Endometrial microvascular endothelial cells (primary cell): ENCODE data around the gene TMTC3. TPM values are rescaled to one million over a fixed set of nuclear protein-coding genes. Genes with fewer than 3 reads are reported as not detected.

ENCODE experiments used
- in situ Hi-C: cut with HindIII; loops from 2 replicates; pipeline ENCODE4 v1.10.0; 2017; ENCODE audit warnings: low sequenced_read_pairs, low pct_unique_long_range_greater_than_20kb; ENCODE audit errors: inconsistent ontology term
- total RNA-seq: library from RNA; depleted of rRNA; stranded (reverse); fragments of >200 nt; gene quantifications from one replicate; pipeline ENCODE4 v1.2.3, GENCODE V29; 2015; ENCODE audit errors: inconsistent ontology term

The TMTC3 gene
- total RNA-seq, 1 donor from 2014 or later: 67.6 TPM

GRCh38 chr12:88153959-88154358, 11.9 kb downstream of the TMTC3 start:
- in situ Hi-C loops: no loop called here

- in situ Hi-C loops: no loop called here
Observed at GRCh38 chr12:88156075-88156654, 14.1 kb downstream of the TMTC3 start.

DNA sequence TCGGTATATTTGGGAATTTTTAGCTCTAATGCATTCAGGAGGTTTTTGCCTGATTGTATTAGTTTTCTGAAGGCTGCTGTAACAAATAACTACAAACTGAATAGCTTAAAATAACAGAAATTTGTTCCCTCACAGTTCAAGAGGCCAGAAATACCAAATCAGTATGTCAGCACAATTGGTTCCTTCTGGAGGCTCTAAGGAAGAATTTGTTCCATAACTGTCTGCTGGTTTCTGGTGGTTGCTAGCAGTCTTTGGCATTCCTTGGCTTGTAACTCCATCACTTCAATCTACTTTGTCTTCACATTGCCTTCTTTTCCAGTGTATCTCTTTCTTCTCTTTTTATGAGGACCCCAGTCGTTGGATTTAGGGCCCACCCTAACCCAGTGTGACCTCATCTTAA, 21.3 kb downstream of the TMTC3 start:
- in situ Hi-C loops: no loop called here

DNA sequence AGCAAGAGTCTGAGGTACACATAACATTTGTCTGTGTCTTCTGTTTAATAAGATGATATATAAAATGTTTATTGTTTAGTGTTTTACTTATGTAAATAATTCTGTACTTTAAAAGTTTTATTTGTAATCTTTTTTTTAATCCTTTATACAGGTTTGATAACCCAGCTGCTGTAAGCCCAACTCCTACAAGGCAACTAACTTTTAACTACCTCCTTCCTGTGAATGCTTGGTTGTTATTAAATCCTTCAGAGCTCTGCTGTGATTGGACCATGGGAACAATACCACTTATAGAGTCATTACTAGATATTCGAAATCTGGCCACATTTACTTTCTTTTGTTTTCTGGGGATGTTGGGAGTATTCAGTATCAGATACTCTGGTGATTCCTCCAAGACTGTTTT, 24.1 kb downstream of the TMTC3 start:
- in situ Hi-C loops: no loop called here

DNA sequence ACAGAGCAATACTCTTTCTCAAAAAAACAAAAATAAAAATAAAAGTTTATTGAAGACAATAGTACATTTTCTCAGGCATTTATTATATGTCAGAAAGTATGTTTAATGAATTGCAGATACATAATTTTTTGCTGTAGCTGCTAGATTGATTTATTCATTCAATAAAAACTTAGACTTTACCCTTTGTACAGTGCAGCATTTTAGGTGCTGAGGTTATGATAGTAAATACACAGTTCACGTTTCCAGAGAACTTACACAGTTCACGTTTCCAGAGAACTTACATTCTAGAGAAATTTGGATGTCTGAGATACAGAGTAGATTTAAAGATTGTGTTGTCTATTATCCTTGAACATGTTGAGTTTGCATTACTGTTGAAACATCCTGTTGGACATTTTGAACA, 25.3 kb downstream of the TMTC3 start:
- in situ Hi-C loops: no loop called here

GRCh38 chr12:88172844-88173407, 30.8 kb downstream of the TMTC3 start:
- in situ Hi-C loops: no loop called here

GRCh38 chr12:88175544-88175943, 33.4 kb downstream of the TMTC3 start:
- in situ Hi-C loops: no loop called here

GRCh38 chr12:88179436-88180014, 37.4 kb downstream of the TMTC3 start:
- in situ Hi-C loops: no loop called here

DNA sequence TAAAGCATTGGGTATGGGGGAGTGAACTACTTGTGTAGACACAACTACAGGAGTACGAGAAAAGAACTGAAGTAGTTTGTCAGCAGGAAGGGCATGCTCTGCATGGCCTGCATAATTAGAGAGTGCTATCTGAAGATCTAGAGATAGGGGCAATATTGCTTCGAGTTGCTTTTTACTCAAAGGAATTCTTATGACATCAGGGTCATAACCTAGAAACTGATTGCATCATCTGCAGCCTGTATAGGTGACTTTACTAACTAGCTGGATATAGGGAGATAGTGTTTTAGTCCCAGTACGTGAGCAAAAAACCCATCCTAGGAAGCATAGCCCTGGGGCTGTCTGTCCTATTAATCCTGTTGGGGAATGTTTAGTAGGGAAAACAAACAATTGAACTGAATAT, 39.8 kb downstream of the TMTC3 start:
- in situ Hi-C loops: no loop called here

GRCh38 chr12:88182416-88182815, 40.3 kb downstream of the TMTC3 start:
- in situ Hi-C loops: no loop called here

DNA sequence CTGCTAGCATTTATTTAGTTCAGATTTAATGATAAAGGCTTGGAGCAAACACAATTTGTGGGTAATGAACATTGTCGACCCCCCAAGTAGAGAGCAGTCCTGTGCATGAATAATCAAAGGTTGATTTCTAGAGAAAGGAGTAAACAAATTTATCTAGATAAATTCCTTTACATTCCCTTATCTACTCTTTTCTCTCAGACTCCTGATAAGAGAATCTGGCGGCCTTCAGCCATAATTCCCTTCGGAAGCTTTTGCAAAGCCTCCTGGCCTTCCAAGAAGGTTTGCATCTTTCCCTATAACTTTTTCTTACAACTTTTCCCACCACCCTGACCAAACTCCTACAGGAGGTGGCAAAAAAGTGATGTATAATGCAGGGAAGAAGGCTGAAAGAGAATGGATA, 42.1 kb downstream of the TMTC3 start:
- in situ Hi-C loops: no loop called here

DNA sequence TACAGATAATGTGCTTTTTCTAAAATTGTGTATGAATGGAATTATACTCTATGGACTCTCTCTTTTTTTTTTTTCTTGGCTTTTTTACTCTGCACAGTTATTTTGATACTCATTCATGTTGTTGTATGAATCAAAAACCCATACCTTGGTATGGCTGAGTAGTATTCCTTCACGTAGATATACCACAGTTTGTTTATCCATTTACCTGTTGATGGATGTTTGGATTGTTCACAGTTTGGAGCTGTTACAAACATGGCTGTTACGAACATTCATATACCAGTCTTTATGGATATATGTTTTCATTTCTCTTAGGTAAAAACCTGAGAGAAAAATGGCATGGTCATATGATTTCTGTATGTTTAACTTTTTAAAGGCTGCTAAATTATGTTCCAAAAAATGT, 43.2 kb downstream of the TMTC3 start:
- in situ Hi-C loops: no loop called here

GRCh38 chr12:88185988-88186387, 43.9 kb downstream of the TMTC3 start:
- in situ Hi-C loops: no loop called here

DNA sequence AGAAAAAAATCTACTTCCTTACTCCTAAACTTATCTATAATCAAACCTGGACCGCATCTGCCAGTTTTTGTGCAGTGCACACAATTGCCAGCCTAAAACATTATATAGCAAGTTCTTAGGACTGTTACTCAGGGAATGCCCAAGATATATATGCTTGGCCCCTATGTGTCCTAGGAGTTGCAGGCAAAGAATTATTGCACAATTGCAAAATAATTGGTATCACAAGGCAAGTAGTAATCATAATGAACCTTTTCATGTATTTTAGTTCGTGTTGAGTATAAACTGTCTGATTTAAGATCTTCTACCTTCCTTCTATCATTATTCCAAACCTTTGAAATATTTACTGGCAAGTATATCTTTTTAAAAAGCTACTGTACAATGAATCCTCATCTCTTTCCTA, 45.5 kb downstream of the TMTC3 start:
- in situ Hi-C loops: no loop called here

DNA sequence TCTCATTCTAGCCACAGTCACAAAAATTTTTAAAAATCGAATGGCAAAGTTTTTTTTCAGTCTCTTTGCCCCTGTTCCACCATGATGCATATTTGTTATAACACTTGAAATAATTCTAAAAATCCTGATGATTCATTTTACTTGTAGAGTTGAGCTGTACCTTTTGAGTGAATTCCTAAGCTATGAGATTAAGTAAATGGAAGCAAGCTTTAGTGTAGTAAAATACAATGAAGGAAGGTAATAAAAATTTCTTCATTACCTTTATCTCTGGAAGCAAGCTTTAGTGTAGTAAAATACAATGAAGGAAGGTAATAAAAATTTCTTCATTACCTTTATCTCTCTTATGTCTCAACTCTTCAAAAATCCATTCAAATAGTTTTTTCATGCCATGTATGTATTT, 46.1 kb downstream of the TMTC3 start:
- in situ Hi-C loops: no loop called here

DNA sequence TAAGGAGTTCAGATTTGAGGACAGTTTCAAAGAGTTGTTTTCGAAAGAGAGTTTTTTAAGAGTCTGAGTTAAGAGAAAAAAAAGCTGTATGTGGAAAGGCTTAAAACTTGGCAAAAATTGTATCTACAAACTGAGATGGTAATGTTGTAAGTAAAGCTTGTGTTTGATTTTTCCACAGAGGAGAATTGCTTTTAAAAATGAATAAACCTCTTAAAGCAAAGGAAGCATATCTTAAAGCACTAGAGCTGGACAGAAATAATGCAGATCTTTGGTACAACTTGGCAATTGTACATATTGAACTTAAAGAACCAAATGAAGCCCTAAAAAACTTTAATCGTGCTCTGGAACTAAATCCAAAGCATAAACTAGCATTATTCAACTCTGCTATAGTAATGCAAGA, 50.3 kb downstream of the TMTC3 start:
- in situ Hi-C loops: no loop called here

DNA sequence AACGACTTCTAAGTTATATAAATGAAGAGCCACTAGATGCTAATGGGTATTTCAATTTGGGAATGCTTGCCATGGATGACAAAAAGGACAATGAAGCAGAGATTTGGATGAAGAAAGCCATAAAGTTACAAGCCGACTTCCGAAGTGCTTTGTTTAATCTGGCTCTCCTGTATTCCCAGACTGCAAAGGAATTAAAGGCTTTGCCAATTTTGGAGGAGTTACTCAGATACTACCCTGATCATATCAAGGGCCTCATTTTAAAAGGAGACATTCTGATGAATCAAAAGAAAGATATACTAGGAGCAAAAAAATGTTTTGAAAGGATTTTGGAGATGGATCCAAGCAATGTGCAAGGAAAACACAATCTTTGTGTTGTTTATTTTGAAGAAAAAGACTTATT, 52.8 kb downstream of the TMTC3 start:
- in situ Hi-C loops: no loop called here

DNA sequence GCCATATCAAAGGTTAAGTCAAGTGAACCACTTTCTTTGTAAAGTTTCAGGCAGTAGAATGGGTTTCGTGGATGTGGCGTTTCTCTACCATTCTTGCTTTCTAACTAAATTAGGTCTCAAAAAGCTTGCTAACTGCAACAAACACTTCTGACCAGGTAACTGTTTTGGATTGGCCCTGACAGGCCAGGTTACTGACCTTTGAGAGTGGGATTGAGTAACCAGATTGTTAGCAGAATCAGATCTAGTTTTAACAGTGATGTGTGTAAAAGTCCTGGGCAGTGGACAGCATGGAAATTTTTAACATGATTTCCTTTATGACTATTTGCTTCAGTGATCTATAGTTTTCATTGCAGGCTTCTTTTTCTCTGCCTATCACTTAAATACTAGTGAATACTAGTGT, 57.9 kb downstream of the TMTC3 start:
- in situ Hi-C loops: no loop called here

DNA sequence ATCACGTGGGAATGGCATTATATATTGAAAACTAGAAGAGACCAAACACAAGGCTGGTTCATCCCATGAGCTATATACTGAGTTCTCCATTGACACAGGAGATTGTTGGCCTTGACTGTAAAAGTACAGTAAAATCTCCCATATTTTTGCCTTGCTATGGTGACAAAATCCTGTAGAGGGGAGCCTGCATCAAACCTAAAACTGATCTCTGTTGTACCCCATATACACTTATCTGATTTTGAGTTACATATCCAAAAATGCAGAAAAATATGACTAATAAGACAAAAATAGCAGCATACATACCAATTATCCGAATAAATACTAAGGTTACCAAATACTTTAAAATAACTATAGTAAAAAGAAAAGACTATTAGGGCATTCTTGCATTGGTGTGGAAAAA, 60.4 kb downstream of the TMTC3 start:
- in situ Hi-C loops: no loop called here

DNA sequence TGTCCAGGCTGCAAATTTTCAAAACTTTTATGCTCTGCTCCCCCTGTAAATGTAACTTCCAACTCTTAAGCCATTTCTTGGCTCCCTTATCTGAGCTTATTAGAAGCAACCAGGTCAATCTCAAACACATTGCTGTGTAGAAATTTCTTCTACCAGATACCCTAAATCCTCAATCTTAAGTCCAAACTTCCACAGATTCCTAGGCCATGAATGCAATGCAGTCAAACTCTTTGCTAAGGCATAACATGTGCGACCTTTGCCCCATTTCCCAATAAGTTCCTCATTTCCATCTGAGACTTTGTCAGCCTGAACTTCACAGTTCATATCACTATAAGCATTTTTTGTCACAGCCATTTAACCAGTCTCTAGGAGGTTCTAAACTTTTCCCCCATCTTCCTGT, 64.5 kb downstream of the TMTC3 start:
- in situ Hi-C loops: no loop called here
